ENCODE data around the gene CREB5. TPM values are rescaled to one million over a fixed set of nuclear protein-coding genes. Genes with fewer than 3 reads are reported as not detected.

The CREB5 gene
- total and polyA plus RNA-seq, 2 donors (not counting 3 experiments of a cell fraction or from before 2014, with no cell fraction given), result 19.6 to 28.4 TPM

DNA sequence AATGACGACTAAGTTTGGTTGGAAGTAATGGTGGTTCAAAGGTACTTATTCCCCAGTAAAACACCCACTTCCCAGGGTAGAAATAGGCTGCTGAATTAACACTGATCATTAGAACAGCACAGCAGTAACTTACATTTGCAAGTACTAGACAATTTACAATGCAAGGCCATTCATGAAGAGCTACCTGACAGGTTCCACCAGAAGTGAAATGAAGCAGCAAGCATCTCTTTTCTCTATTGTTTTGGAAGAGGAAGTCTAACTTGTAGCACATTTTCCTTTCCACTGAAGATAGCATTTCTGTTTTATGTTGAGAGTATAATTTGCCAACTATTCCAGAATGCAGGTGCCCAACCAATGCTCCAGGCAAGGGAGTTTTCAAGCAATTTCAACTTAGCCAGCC, 145.9 kb downstream of the CREB5 start:
- Histone ChIP-seq H3K27ac (ENCODE audit: insufficient read depth, low read depth, low read length) (no peak overlapping the region), H4K20me1 (replicated peaks; ENCODE audit: control insufficient read depth, extremely low read depth, insufficient read depth, low read length) (no peaks in the 10 kb centered on the region), H2AFZ (ENCODE audit: low read depth, low read length) (no peak overlapping the region), H3K9ac (replicated peaks; ENCODE audit: extremely low read depth, insufficient read depth, low read length) (no peak overlapping the region), H3K4me3 (replicated peaks in 1 of 3; ENCODE audit: insufficient read depth in 1 of 3, low read depth in 1 of 3, low read length in 3 of 3) (no peak overlapping the region), H3K27me3 (ENCODE audit: control insufficient read depth in 2 of 2, insufficient read depth in 2 of 2, low read length in 2 of 2) (peaks cover 0 to 21% of the 10 kb centered on the region in 2 experiments), H3K9me1 (replicated peaks; ENCODE audit: control insufficient read depth, extremely low read depth, insufficient read depth, low read length) (no peaks in the 10 kb centered on the region), H3K36me3 (ENCODE audit: control insufficient read depth in 2 of 2, extremely low read depth in 1 of 2, insufficient read depth in 2 of 2, low read length in 2 of 2) (no peaks in the 10 kb centered on the region), H3K4me1 (ENCODE audit: control insufficient read depth, extremely low read depth, insufficient read depth, low read length) (no peaks in the 10 kb centered on the region), H3K79me2 (ENCODE audit: control insufficient read depth, insufficient read depth, low read length) (no peaks in the 10 kb centered on the region), H3K4me2 (ENCODE audit: insufficient read depth, low read length) (no peak overlapping the region), H3K9me3 (replicated peaks; ENCODE audit: control insufficient read depth, insufficient read depth, low read length) (no peaks in the 10 kb centered on the region)
- TF ChIP-seq GATA2 (IDR thresholded peaks at IDR 0.05; ENCODE audit: insufficient read depth, insufficient read length, low read depth, low read length) (no peak), MAX (IDR thresholded peaks at IDR 0.05; ENCODE audit: insufficient read depth, insufficient read length) (no peak), POLR2A (IDR thresholded peaks at IDR 0.05; ENCODE audit: low read depth, low read length) (no peak), EZH2 (IDR thresholded peaks at IDR 0.05; ENCODE audit: borderline replicate concordance, low read depth, low read length, severe bottlenecking) (no peak), FOS (IDR thresholded peaks at IDR 0.05; ENCODE audit: borderline replicate concordance, insufficient read depth, low read length) (no peak), POLR2AphosphoS5 (IDR thresholded peaks at IDR 0.05; ENCODE audit: insufficient read depth, low read depth, low read length) (no peak), CTCF (IDR thresholded peaks at IDR 0.05; ENCODE audit: extremely low read depth in 1 of 2, insufficient read depth in 1 of 2, low read depth in 1 of 2, low read length in 2 of 2) (no peak), JUN (IDR thresholded peaks at IDR 0.05; ENCODE audit: borderline replicate concordance, insufficient read depth, insufficient read length, low read depth) (no peak), MYC (IDR thresholded peaks at IDR 0.05; ENCODE audit: low read depth, low read length) (no peak)
- BruUV-seq (replicated peaks), result no TSS peak
- ChIA-PET CTCF (no interaction called here), POLR2A (no interaction called here)
- FAIRE-seq (no peak), DNase-seq (ENCODE audit: low read depth, low spot score) (no peak)
- dilution Hi-C loops (cut with MboI; ENCODE audit: extremely low pct_ligation_motif_present, low sequenced_read_pairs) (no loop called here), intact Hi-C loops (cut with micrococcal nuclease) (no loop called here)

All from endothelial cell of umbilical vein (primary cell).